Thyroid gland (tissue), 4 donors: Measurements from ENCODE around the gene PLCB4.

Experiments used
- POLR2A ChIP-seq, 2 donors: fragments of 450-650 bp; IDR thresholded peaks; one replicate each; pipeline ENCODE4 v1.6.1; 2017; ENCODE audit warnings: antibody characterized with exemption in 2 of 2, mild to moderate bottlenecking in 2 of 2, moderate library complexity in 1 of 2
- TF ChIP-seq, protein P1 (sequence below), 6 experiments: fragments of 200-600 bp in 3 of 6; fragments of 450-650 bp in 3 of 6; sonication (generic) in 3 of 6; IDR thresholded peaks; one replicate each; pipeline ENCODE4 v1.5.1; 2016 to 2019; ENCODE audit warnings: antibody characterized with exemption in 6 of 6, mild to moderate bottlenecking in 2 of 6, inconsistent platforms in 1 of 6, moderate library complexity in 1 of 6

DNA sequence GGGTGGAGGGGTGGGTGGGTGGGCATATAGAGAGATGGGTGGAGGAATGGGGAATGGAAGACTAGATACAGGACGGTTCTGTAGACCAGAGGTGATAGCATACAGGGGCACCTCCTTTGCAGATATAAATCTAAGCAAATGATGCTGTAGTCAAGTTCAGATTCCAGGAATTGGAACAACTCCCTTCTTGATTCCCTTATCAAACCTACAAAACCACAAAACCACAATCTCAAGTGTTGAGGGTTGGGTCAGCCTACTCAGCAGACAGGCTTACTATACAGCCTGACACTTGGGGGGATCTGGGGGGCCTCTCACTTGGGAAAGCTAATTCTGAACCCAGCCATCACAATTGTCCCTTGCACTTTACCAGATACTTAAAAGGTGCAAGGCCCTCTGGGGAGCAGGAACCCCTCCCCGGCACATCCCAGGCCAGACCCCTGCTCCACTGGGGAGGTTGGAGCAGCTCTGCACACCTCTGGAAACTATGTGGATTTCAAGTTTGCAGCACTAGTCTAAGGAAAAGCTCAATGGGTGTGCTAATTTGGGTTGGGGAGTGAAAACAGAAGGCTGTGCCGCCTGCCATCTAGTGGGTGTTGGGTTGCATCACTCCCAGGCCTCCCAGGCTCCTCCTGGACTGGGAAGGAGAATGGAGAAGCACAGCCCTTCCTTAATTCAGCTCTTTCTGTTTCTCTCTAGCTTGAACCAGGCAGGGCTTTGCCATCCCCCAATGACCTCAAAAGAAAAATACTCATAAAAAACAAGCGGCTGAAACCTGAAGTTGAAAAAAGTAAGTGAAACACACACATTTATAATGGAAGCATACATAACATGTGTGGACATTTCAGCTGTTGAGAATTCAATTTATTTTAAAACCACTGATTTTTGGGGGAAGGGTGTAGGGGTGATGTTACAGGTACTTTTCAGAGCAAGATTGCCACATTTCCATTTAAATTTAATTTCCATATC is 324.3 kb downstream of the PLCB4 start:
- TF ChIP-seq, protein P1, sequence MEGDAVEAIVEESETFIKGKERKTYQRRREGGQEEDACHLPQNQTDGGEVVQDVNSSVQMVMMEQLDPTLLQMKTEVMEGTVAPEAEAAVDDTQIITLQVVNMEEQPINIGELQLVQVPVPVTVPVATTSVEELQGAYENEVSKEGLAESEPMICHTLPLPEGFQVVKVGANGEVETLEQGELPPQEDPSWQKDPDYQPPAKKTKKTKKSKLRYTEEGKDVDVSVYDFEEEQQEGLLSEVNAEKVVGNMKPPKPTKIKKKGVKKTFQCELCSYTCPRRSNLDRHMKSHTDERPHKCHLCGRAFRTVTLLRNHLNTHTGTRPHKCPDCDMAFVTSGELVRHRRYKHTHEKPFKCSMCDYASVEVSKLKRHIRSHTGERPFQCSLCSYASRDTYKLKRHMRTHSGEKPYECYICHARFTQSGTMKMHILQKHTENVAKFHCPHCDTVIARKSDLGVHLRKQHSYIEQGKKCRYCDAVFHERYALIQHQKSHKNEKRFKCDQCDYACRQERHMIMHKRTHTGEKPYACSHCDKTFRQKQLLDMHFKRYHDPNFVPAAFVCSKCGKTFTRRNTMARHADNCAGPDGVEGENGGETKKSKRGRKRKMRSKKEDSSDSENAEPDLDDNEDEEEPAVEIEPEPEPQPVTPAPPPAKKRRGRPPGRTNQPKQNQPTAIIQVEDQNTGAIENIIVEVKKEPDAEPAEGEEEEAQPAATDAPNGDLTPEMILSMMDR (IDR thresholded peaks at IDR 0.05), result peak; percentile 11 to 83 (median 74)
- no peak for TF ChIP-seq POLR2A (IDR thresholded peaks at IDR 0.05)
